ENCODE data around the gene KLKB1.
"Not testable (repeated sequence)": the region's sequence is repeated elsewhere in the genome, so short reads cannot be mapped to it uniquely, and the experiment has no call there.

Gene KLKB1

GRCh38 chr4:186265683-186266652, 38.7 kb downstream of the KLKB1 start, which contains the start of gene F11:
TSS of gene F11 (plus strand) at chr4:186266189. CDS start at chr4:186267137, 948 bp downstream.
- DNase-seq: no peak

- DNase-seq: no peak
Observed at GRCh38 chr4:186266729-186267456, 39.6 kb downstream of the KLKB1 start.

- no peak for DNase-seq
Observed at GRCh38 chr4:186271081-186271678, 43.9 kb downstream of the KLKB1 start.

DNA sequence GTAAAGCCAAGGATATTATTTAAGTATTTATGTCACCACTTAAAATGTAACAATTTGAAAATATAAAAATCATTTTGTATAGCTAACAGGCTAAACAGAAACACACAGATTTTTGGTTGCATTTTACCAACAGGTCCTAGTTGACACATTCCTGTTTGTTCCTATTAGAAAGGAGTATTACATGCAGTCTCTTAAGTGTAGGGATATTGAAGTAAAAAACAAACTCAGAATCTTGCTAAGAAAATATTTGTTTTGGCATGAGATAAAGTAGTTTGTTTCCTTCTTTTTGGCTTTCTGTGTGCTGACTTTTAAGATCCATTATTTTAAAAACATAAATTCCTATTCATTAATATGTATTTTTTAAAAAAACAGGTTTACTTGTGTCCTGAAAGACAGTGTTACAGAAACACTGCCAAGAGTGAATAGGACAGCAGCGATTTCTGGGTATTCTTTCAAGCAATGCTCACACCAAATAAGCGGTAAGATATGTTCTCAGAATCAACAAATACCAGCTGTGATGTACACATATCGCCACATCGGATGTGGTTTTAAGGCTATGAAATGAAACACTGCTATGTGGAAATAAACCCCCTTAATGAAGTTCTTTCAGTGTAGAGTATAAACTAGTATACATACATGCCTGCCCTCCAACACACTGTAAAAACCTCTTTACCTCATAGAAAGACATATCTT, 45.5 kb downstream of the KLKB1 start:
- DNase-seq: no peak

DNA sequence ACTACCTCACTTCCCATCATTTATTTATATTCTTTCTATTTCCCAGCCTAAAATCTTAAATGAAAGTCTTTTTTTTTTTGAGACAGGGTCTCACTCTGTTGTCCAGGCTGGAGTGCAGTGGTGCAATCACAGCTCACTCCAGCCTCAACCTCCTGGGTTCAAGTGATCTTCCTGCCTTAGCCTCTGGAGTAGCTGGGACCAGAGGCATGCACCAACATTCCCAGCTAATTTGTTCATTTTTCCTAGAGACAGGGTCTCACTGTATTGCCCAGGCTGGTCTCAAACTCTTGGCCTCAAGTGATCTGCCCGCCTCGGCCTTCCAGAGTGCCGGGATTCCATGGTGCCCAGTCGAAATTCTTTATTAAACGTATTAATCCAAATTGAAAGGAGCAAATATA, 46.1 kb downstream of the KLKB1 start:
- not testable (repeated sequence) for DNase-seq

DNA sequence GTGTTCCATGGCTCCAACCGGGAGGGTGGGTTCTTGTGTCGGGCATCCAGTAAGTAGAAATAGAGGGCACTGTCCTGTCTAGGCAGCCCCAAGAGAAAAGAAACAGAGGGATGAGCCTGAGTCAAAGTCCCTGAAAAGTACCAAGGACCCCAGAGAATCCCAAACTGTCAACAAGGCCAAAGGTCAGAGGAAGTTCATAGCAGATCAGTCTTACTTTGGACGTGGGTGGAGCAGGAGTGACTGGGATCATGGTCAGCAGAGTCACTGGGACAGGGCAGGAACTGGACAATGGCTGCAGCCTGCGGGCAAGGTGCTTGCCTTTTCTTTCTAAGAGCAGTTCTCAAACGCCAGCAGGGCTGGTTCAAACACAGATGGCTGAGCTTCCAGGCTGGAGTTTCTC, 56.0 kb downstream of the KLKB1 start:
- no peak for DNase-seq

DNA sequence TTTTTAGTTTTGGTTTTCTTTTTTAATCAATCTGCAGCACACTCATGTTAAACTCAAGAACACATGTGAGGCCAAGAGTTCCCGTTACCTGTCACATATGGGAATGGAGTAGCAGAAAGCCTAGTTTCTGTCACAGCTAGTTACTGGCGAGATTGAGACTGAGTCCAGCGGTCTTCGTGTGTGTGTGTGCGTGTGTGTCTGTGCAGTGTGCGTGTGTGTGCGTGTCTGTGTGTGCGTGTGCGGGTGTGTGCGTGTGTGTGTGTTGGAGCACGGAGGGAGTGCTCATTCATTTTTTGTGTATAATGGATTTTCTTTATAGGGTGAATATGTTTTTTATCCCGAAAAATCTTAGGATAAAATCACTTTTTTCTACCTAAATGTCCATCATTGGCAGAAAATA, 57.8 kb downstream of the KLKB1 start:
- no peak for DNase-seq

DNA sequence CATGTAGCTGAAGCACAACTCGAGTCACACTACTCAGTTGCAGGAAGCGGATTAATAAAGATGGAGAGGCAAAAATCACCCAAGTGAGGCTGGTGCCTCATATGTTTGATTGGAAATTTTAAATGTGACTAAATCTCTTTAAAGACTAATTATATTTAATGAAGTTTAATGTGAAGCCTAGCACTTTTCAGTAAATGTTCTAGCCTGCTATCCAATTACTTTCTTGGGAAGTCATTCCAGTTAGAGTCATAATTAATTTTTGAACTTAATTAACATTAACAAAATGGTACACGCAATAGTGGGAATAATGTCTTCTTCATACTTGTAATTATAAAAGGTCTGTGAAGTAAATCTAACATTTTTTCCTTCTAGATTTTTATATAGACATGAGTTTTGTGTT, 59.3 kb downstream of the KLKB1 start:
- no peak for DNase-seq

DNA sequence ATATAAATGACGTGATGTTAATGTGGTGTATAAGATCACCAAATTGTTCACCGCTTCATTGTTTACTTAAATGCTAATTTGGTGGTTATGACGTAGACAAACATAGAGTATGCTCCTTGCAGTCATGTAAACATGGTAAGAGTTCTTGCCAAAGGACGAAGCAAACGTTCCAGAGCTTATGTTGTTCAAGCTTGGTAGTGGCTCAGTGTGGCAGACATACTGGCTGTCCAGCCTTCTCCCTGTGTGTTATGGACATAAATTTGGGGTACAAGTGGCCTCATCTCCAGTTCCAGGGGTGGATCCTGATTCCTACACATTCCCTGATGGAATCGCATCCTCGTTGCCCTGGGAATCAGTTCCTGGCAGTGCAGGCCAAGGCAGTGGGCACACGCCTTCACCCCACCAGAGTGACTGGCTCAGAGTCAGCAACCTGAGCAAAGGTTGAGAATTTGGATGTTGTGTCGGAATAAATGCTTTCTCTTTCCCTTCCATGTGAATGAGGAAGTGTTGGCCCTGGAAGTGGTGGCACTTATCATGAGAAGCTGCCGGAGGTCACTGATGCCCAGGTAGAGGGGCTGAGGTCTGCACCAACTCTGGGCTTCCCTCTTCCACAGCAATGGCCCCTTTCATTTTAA, 64.1 kb downstream of the KLKB1 start:
- no peak for DNase-seq

GRCh38 chr4:186294160-186294559, 66.9 kb downstream of the KLKB1 start:
- DNase-seq: no peak

DNA sequence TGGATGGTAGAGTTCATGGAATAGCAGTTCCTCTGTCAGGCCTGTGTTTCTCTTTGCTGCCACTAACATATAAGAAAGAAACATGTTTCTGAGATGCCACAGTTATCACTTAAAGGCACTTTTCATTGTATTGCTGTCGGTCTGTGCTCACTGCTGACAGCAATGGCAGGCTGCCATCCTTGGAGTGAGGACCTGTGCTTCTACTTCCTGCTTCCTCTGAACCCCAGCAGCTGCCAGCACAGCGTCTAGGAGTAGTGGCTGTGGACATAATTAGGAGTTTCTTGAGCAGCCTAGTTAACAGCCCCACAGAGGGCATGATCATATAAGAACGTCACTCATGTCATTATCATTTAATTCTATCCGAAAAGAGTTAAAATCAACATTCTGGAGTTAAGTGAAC, 69.2 kb downstream of the KLKB1 start:
- no peak for DNase-seq

GRCh38 chr4:186297013-186297645, 69.8 kb downstream of the KLKB1 start:
- no peak for DNase-seq

DNA sequence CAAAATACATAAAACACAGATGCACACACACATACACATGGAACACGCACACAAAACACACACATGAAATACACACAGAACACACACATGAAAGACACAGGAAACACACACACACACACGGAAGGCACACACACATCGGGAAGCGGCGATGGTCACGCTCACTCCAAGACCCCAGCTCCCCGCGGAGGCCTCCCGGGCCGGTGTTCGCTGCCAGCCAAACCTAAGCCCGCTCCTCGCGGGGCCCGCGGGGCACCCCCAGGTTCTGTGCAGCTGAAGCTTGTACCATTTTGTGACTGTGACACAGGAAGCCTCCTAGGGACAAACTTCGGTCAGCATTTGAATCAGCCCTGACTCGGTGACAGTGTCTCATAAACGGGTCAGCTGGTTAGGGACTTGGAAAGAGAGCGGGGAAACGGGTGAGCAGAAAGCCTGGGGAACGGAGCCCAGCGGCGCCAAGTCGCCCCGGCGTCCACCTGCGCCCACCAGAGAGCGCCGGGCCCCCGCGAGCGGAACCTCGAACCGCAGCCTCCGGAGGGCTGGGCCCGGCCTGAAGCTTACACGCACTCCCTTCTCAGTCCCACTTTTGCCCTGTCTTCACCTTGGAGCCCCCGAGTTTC, 70.8 kb downstream of the KLKB1 start:
- no peak for DNase-seq

GRCh38 chr4:186299291-186299690, 72.0 kb downstream of the KLKB1 start:
- DNase-seq: no peak

GRCh38 chr4:186300659-186301390, 73.5 kb downstream of the KLKB1 start:
- no peak for DNase-seq

DNA sequence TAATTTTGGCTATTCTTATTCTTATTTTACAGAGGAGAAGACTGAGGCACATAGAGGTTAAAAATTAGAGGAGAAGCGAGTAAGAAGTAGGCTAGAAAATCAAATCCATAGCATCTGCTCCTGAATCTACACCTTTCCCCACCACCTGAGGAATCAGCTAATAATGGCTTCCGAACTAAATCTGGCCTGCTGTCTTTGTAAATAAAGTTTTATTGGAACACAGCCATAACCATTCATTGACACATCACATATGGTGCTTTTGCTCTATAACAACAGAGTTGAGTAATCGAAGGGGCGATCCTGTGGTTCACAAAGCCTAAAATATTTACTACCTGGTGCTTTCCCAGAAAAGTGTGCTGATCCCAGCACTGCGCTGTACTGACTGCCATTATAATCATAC, 76.9 kb downstream of the KLKB1 start:
- no peak for DNase-seq

- DNase-seq: no peak
Observed at GRCh38 chr4:186304866-186305505, 77.7 kb downstream of the KLKB1 start.

- no peak for DNase-seq
Observed at GRCh38 chr4:186307497-186307896, 80.2 kb downstream of the KLKB1 start.

DNA sequence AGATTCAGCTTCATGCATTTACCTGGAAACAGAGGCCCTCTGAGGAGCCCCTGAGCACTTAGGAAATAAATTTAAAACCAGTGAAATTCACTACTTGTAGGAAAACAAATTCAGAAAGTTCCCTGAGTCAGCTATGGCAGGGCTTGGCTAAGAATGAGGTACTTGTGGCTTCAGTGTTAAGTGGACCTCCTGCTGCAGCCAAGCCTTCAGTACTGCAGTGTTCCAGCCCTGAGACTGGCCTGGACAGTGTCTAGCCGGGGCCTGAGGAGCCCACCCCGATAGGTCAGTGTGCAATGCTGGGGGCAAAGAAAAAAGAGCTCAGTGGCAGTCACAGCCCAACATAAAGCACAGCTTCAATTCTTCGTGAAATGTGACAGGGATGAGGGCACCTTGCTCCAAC, 80.6 kb downstream of the KLKB1 start:
- DNase-seq: no peak
